Mesothelial cell of epicardium (in vitro differentiated cells): ENCODE measurements around the gene TRIM47. TPM values are rescaled to one million over a fixed set of nuclear protein-coding genes. Genes with fewer than 3 reads are reported as not detected.

Experiments
- DNase-seq, 2 experiments: peaks; one replicate each; pipeline ENCODE4 v3.0.0; 2021; ENCODE audit warnings: low spot score in 2 of 2; ENCODE audit not compliant: unreplicated experiment in 2 of 2
- H3K27ac Mint-ChIP-seq: 2 replicates; pipeline ENCODE4 v1.8.0; 2021; ENCODE audit warnings: mixed read lengths
- H3K27me3 Mint-ChIP-seq: 2 replicates; pipeline ENCODE4 v1.8.0; 2021; ENCODE audit warnings: low read depth, mixed read lengths
- H3K36me3 Mint-ChIP-seq: 2 replicates; pipeline ENCODE4 v1.8.0; 2021; ENCODE audit warnings: mixed read lengths
- H3K4me1 Mint-ChIP-seq: 2 replicates; pipeline ENCODE4 v1.8.0; 2021; ENCODE audit warnings: mixed read lengths
- H3K4me3 Mint-ChIP-seq: 2 replicates; pipeline ENCODE4 v1.8.0; 2021; ENCODE audit warnings: mild to moderate bottlenecking, moderate library complexity, mixed read lengths
- H3K9me3 Mint-ChIP-seq: 2 replicates; pipeline ENCODE4 v1.8.0; 2021; ENCODE audit warnings: mixed read lengths
- total RNA-seq: library from RNA; stranded (reverse); gene quantifications from 3 replicates; pipeline ENCODE4 v1.2.1, GENCODE V29; 2021
- TF ChIP-seq, protein P1 (sequence below): fragments of 200-600 bp; sonication (generic); IDR thresholded peaks from one replicate; pipeline ENCODE4 v1.5.0; 2021; ENCODE audit warnings: antibody characterized with exemption; ENCODE audit not compliant: unreplicated experiment

The TRIM47 gene
- total RNA-seq, 1 donor from 2014 or later, result 2.9 TPM

DNA sequence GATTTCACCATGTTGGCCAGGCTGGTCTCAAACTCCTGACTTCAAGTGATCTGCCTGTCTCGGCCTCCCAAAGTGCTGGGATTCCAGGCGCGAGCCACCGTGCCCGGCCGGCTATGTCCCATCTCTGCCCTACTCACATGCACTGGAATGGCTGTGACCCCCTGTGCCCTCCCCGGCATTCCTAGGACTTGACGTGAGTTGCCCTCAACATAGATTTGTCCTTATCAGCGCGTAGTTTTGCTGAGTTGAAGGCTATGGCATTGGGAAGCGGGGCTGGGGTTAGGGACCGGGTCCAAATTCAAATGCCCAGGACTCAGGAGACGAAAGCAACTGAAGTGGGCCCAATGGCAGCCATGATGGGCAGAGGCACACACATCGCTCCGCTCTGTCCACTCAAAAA lies 40.0 kb downstream of the TRIM47 start:
- no peak for DNase-seq
- Mint-ChIP-seq H3K9me3 (no peaks in the 10 kb centered on the region), H3K27ac (no peak overlapping the region)

DNA sequence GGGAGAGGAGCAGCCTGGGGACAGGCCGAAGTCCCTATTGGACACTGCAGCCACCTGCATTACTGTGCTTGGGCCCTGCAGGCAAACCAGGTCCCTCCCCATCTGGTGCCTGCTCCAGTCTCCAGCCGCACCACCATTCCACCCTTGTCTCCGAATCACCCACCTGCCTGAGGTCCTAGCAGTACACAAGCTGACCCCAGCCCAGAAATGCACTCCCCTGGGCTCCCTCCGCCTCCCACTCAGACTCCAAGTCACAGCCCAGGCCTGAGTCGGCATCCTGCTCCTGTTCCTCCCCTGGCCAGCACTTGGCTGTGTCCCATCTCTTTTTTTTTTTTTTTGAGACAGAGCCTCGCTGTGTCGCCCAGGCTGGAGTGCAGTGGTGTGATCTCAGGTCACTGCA lies 40.5 kb downstream of the TRIM47 start:
- no peaks in the 10 kb centered on the region for H3K9me3 Mint-ChIP-seq
- no peak overlapping the region for H3K4me3 Mint-ChIP-seq
- no peaks in the 10 kb centered on the region for H3K27me3 Mint-ChIP-seq
- DNase-seq, result no peak
- no peak overlapping the region for H3K27ac Mint-ChIP-seq
- H3K36me3 Mint-ChIP-seq, result no peaks in the 10 kb centered on the region
- TF ChIP-seq, protein P1, sequence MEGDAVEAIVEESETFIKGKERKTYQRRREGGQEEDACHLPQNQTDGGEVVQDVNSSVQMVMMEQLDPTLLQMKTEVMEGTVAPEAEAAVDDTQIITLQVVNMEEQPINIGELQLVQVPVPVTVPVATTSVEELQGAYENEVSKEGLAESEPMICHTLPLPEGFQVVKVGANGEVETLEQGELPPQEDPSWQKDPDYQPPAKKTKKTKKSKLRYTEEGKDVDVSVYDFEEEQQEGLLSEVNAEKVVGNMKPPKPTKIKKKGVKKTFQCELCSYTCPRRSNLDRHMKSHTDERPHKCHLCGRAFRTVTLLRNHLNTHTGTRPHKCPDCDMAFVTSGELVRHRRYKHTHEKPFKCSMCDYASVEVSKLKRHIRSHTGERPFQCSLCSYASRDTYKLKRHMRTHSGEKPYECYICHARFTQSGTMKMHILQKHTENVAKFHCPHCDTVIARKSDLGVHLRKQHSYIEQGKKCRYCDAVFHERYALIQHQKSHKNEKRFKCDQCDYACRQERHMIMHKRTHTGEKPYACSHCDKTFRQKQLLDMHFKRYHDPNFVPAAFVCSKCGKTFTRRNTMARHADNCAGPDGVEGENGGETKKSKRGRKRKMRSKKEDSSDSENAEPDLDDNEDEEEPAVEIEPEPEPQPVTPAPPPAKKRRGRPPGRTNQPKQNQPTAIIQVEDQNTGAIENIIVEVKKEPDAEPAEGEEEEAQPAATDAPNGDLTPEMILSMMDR, result no peak
- H3K4me1 Mint-ChIP-seq, result peaks cover 8% of the 10 kb centered on the region

More for the DNA sequence above, 40.0 kb downstream of the TRIM47 start:
- H3K27me3 Mint-ChIP-seq, result no peaks in the 10 kb centered on the region
- no peak overlapping the region for H3K4me3 Mint-ChIP-seq
- peaks cover 5% of the 10 kb centered on the region for H3K4me1 Mint-ChIP-seq
- TF ChIP-seq, protein P1, result no peak
- H3K36me3 Mint-ChIP-seq, result no peaks in the 10 kb centered on the region

DNA sequence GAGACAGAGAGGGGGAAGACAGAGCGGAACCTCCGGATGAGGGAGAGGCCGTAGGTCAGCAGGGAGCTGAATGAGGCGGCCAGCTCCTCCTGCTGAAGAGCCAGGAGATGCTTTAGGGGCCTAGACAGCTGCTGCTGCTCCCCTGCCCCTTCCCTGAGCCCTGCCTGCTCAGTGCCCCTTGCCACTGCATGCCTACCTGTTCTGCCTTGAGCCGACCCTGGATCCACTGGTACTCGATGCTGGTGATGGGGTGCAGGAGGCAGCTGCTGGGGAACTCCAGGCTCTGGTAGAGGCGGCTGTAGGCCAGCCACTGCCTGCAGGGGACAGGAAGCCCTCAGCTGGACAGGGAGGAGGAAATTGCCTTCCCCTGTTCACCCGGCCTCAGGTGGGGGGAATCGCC lies 41.8 kb downstream of the TRIM47 start:
- no peaks in the 10 kb centered on the region for H3K36me3 Mint-ChIP-seq
- TF ChIP-seq, protein P1, result no peak
- H3K4me1 Mint-ChIP-seq, result peaks cover 15% of the 10 kb centered on the region
- H3K9me3 Mint-ChIP-seq, result no peaks in the 10 kb centered on the region
- H3K4me3 Mint-ChIP-seq, result no peak overlapping the region
- no peak for DNase-seq
- H3K27me3 Mint-ChIP-seq, result no peaks in the 10 kb centered on the region
- no peak overlapping the region for H3K27ac Mint-ChIP-seq

DNA sequence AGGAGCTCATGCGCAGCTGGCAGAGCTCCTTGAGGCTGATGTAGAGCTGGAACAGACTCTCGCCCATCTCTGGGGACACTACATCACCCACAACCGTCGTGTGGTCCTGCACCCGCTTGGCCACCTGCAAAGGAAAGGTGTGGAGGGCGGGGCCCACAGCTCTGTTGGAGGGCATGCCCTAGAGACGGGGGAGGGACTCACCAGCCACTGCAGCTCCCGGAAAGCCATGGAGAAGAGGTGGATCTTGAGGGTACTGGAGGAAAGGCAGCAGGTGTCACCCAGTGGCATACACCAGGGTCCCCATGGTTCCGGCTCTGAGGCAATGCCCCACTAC lies 42.8 kb downstream of the TRIM47 start:
- no peaks in the 10 kb centered on the region for H3K27me3 Mint-ChIP-seq
- no peaks in the 10 kb centered on the region for H3K36me3 Mint-ChIP-seq
- no peak overlapping the region for H3K4me3 Mint-ChIP-seq

DNA sequence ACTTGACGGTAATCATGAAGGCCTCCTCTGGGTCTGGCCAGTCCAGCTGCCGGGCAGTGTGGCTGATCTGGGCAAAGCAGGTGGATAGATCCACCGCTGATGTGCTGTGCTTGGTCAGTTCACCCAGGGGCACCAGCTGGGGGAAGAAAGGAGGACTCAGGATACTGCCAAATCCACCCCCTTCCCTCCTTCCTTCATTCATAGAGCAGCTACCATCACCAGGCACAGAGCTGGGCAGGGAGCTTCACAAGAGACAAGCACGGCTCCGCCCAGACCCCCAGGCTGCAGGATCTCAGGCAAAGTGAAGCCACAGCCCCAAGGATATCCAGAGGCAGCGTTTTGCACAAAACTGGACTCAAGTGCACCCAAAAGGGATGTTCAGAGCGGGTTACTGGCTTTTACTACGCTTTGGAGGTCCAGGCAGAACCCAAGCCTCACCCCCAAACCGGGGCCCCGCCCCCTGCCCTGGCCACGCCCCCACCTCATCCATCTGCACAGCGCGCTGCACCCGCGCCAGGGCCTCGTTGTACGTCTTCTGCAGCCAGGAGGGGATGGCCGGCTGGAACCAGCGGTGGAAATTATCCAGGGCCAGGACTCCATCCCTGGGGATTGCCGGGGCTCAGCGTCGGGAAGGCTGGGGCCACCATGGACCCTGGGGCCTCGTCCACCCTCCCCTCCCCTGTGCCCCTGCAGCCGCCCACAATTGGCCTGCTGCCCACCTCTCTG lies 43.3 kb downstream of the TRIM47 start:
- no peaks in the 10 kb centered on the region for H3K36me3 Mint-ChIP-seq
- H3K27me3 Mint-ChIP-seq, result no peaks in the 10 kb centered on the region
- DNase-seq, result no peak
- no peaks in the 10 kb centered on the region for H3K9me3 Mint-ChIP-seq
- no peak overlapping the region for H3K4me3 Mint-ChIP-seq
- peaks cover 15% of the 10 kb centered on the region for H3K4me1 Mint-ChIP-seq
- TF ChIP-seq, protein P1, result no peak
- H3K27ac Mint-ChIP-seq, result no peak overlapping the region

More for the DNA sequence above, 42.8 kb downstream of the TRIM47 start:
- TF ChIP-seq, protein P1, result no peak
- no peak overlapping the region for H3K27ac Mint-ChIP-seq
- no peaks in the 10 kb centered on the region for H3K9me3 Mint-ChIP-seq
- H3K4me1 Mint-ChIP-seq, result peaks cover 15% of the 10 kb centered on the region
- no peak for DNase-seq
